Fibroblast of the aortic adventitia (primary cell): ENCODE results near the gene LKAAEAR1. TPM values are rescaled to one million over a fixed set of nuclear protein-coding genes. Genes with fewer than 3 reads are reported as not detected.
A peak's percentile ranks its signal among the peaks of the same experiment; 100 is the strongest.

Experiments used
- DNase-seq: peaks from one replicate; pipeline ENCODE4 v3.0.0-alpha.2; 2010; ENCODE audit warnings: low read depth
- H3K4me3 ChIP-seq: 2 replicates; pipeline ENCODE4 v1.5.1; 2011; ENCODE audit warnings: low read depth, mild to moderate bottlenecking, control low read depth, low read length, moderate library complexity
- small RNA-seq: library from RNA; depleted of rRNA; stranded (forward); fragments of <200 nt; gene quantifications from one replicate; pipeline ENCODE3, GENCODE V24; 2012
- total RNA-seq: library from RNA; depleted of rRNA; stranded (reverse); fragments of >200 nt; gene quantifications from 2 replicates; pipeline ENCODE4 v1.2.3, GENCODE V29; 2012; ENCODE audit warnings: low replicate concordance
- TF ChIP-seq, protein P1 (sequence below): IDR thresholded peaks from 2 replicates; pipeline ENCODE4 v1.5.1; 2011; ENCODE audit warnings: mild to moderate bottlenecking, low read length, control low read depth, inconsistent platforms; ENCODE audit not compliant: insufficient read depth

LKAAEAR1 gene
- total RNA-seq, 1 donor = 0.36 TPM

GRCh38 chr20:64037199-64037497, 47.0 kb downstream of the LKAAEAR1 start:
- TF ChIP-seq, protein P1, sequence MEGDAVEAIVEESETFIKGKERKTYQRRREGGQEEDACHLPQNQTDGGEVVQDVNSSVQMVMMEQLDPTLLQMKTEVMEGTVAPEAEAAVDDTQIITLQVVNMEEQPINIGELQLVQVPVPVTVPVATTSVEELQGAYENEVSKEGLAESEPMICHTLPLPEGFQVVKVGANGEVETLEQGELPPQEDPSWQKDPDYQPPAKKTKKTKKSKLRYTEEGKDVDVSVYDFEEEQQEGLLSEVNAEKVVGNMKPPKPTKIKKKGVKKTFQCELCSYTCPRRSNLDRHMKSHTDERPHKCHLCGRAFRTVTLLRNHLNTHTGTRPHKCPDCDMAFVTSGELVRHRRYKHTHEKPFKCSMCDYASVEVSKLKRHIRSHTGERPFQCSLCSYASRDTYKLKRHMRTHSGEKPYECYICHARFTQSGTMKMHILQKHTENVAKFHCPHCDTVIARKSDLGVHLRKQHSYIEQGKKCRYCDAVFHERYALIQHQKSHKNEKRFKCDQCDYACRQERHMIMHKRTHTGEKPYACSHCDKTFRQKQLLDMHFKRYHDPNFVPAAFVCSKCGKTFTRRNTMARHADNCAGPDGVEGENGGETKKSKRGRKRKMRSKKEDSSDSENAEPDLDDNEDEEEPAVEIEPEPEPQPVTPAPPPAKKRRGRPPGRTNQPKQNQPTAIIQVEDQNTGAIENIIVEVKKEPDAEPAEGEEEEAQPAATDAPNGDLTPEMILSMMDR = no peak
- DNase-seq = no peak
- no peak overlapping the region for H3K4me3 ChIP-seq

GRCh38 chr20:64036346-64037198, 47.6 kb downstream of the LKAAEAR1 start:
- no peak for DNase-seq
- TF ChIP-seq, protein P1 = no peak
- no peak overlapping the region for H3K4me3 ChIP-seq

DNA sequence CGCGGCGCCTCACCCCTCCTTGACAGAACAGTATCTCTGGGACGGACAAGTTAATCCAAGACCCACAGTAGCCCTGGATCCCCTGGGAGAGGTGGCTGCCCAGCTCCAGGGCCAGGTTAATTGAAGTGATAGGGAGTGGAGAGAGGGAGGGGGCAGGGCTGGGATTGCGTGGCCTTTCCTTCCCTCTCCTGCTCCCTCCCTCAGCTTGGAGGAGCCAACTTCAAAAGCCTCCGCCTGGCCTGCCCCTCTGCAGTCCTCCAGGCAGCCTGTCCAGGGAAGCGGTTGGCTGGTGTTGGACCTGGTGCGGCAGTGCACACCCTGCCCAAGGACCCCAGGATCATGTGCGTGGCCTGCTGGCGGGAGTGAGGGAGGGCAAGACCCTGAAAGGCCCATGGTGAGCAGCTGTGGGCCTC, 48.3 kb downstream of the LKAAEAR1 start, which contains the start of gene C20orf204:
TSS of gene C20orf204 (plus strand) at position 250 of the 413 bp plus-strand sequence. CDS start at position 392, 142 bp downstream.
- TF ChIP-seq, protein P1 = no peak
- no peak for DNase-seq
- H3K4me3 ChIP-seq = no peak within 1 kb of the TSS

DNA sequence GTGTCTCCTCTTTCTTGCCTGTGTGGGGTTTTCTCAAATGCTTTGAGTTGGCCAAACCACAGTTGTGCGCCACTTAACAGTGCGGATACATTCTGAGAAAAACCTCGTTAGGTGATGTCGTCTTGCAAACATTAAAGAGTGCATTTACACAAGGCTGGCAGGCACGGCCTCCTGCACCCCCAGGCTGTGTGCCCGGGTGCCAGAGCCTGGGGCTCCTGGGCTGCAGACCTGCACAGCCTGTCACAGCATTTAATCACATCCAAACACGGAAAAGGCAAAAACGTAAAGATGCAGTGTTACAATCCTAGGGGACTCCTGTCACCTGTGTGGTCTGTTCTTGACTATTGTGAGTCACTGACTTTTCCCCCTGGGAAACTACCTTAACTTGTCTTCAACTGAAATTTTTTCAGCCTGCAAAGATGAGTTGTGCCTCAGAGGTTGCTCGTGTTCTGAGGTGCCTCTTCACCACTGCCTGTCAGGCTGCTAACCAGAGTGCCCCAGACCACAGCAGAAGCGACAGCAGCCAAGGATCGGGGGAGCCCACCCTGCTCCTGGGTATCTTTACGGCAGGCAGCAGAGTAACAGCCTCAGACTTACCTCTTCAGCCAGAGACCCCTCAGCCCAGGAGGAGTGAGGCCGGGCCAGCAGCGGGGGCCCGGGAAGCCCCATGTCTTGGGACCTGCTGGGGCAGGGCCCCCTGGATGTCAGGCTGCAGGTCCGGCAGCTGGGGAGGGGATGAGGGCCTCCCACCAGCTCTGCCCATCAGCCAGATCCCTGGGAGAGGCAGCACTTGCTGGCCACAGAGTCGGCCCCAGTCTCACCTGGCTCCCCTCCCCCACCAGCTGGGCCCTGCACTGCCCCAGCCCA, 48.9 kb downstream of the LKAAEAR1 start:
- TF ChIP-seq, protein P1 = no peak
- H3K4me3 ChIP-seq = no peak overlapping the region
- DNase-seq = no peak

- TF ChIP-seq, protein P1 = no peak
- no peak for DNase-seq
- no peak overlapping the region for H3K4me3 ChIP-seq
These were observed 50.2 kb downstream of the LKAAEAR1 start for GRCh38 chr20:64033981-64034493.

Small RNAs within 50 kb of the gene (small RNA-seq; reads per million reads assigned to genes)
- gene AL355803.1 = not detected
- gene MIR6813 = 1.1 reads per million, percentile 38 among the genes with 10 or more reads in this experiment

Other genes with a start within 250 kb of the LKAAEAR1 start
- not detected in 2 replicates for gene ABHD16B, start 222.9 kb downstream of the LKAAEAR1 start, total RNA-seq
- 100 and 136 TPM in 2 replicates for gene TPD52L2, start 219.1 kb downstream of the LKAAEAR1 start, total RNA-seq
- gene DNAJC5, start 189.3 kb downstream of the LKAAEAR1 start, total RNA-seq = 30.9 and 33.9 TPM in 2 replicates
- 4.0 and 16.0 TPM in 2 replicates for gene UCKL1, start 128.0 kb downstream of the LKAAEAR1 start, total RNA-seq
- gene ZNF512B, start 114.5 kb downstream of the LKAAEAR1 start, total RNA-seq = 7.9 and 12.3 TPM in 2 replicates
- 0.16 and 2.3 TPM in 2 replicates for gene SAMD10, start 104.8 kb downstream of the LKAAEAR1 start, total RNA-seq
- 55.4 and 120 TPM in 2 replicates for gene PRPF6, start 103.3 kb downstream of the LKAAEAR1 start, total RNA-seq
- gene C20orf204, start 48.2 kb downstream of the LKAAEAR1 start, total RNA-seq = 1.6 and 2.1 TPM in 2 replicates
- gene SOX18, start 34.8 kb downstream of the LKAAEAR1 start, total RNA-seq = 0.57 TPM in 1 of 2 replicates, not detected in the other
- gene TCEA2, start 21.2 kb downstream of the LKAAEAR1 start, total RNA-seq = 23.5 and 59.4 TPM in 2 replicates
- 4.8 and 9.8 TPM in 2 replicates for gene RGS19, start 4.9 kb downstream of the LKAAEAR1 start, total RNA-seq
- 0.63 and 1.3 TPM in 2 replicates for gene OPRL1, start 4.3 kb downstream of the LKAAEAR1 start, total RNA-seq
- not detected in 2 replicates for gene NPBWR2, start 23.2 kb upstream of the LKAAEAR1 start, total RNA-seq
- gene MYT1, start 80.1 kb upstream of the LKAAEAR1 start, total RNA-seq = not detected in 2 replicates
- gene PCMTD2, start 171.3 kb upstream of the LKAAEAR1 start, total RNA-seq = 33.8 and 159 TPM in 2 replicates